GM19351 (cell line): ENCODE data around the gene LRRC4C.
"Not testable (repeated sequence)": the region's sequence is repeated elsewhere in the genome, so short reads cannot be mapped to it uniquely, and the experiment has no call there.

Experiments
- ATAC-seq: cut with Tn5 transposase; IDR thresholded peaks from one replicate; pipeline ENCODE4 v1.9.1; 2021; ENCODE audit warnings: mild to moderate bottlenecking, moderate library complexity; ENCODE audit not compliant: unreplicated experiment

The LRRC4C gene

GRCh38 chr11:40921246-40921645, 538.2 kb downstream of the LRRC4C start:
- ATAC-seq: no peak

GRCh38 chr11:40910774-40911173, 548.7 kb downstream of the LRRC4C start:
- ATAC-seq: not testable (repeated sequence)

- ATAC-seq: no peak
Measured at GRCh38 chr11:40894501-40894900, 565.0 kb downstream of the LRRC4C start.

- ATAC-seq: no peak
Measured at GRCh38 chr11:40885250-40885954, 574.0 kb downstream of the LRRC4C start.

GRCh38 chr11:40882301-40882700, 577.2 kb downstream of the LRRC4C start:
- no peak for ATAC-seq

GRCh38 chr11:40879911-40880310, 579.5 kb downstream of the LRRC4C start:
- ATAC-seq: no peak

- no peak for ATAC-seq
Measured at GRCh38 chr11:40877981-40878380, 581.5 kb downstream of the LRRC4C start.

GRCh38 chr11:40877256-40877655, 582.2 kb downstream of the LRRC4C start:
- no peak for ATAC-seq

- ATAC-seq: no peak
Measured at GRCh38 chr11:40867991-40868632, 591.3 kb downstream of the LRRC4C start.

GRCh38 chr11:40857754-40858153, 601.7 kb downstream of the LRRC4C start:
- not testable (repeated sequence) for ATAC-seq

- no peak for ATAC-seq
Measured at GRCh38 chr11:40842750-40843339, 616.6 kb downstream of the LRRC4C start.

- ATAC-seq: no peak
Measured at GRCh38 chr11:40841231-40841630, 618.2 kb downstream of the LRRC4C start.

GRCh38 chr11:40838181-40838683, 621.2 kb downstream of the LRRC4C start:
- ATAC-seq: no peak

- no peak for ATAC-seq
Measured at GRCh38 chr11:40827116-40827515, 632.3 kb downstream of the LRRC4C start.

GRCh38 chr11:40826601-40827000, 632.9 kb downstream of the LRRC4C start:
- no peak for ATAC-seq

GRCh38 chr11:40825201-40825834, 634.1 kb downstream of the LRRC4C start:
- ATAC-seq: no peak

GRCh38 chr11:40819230-40819629, 640.2 kb downstream of the LRRC4C start:
- no peak for ATAC-seq

- ATAC-seq: no peak
Measured at GRCh38 chr11:40816976-40817375, 642.5 kb downstream of the LRRC4C start.

GRCh38 chr11:40797981-40798380, 661.5 kb downstream of the LRRC4C start:
- no peak for ATAC-seq

GRCh38 chr11:40787224-40787623, 672.2 kb downstream of the LRRC4C start:
- no peak for ATAC-seq

GRCh38 chr11:40763046-40763445, 696.4 kb downstream of the LRRC4C start:
- no peak for ATAC-seq

GRCh38 chr11:40759341-40759740, 700.1 kb downstream of the LRRC4C start:
- no peak for ATAC-seq
